HepG2 (cell line): ENCODE results near the gene SURF6. TPM values are rescaled to one million over a fixed set of nuclear protein-coding genes. Genes with fewer than 3 reads are reported as not detected.

Experiments used
- FOXK1 ChIP-seq: sonication (generic); formaldehyde crosslinking; IDR thresholded peaks from 2 replicates; pipeline ENCODE4 v1.4.0; 2020; ENCODE audit warnings: low read depth, missing genetic modification reagents, borderline replicate concordance
- KDM1A ChIP-seq: IDR thresholded peaks from 2 replicates; pipeline ENCODE4 v1.6.1; 2016; ENCODE audit warnings: missing compliant biosample characterization
- PHF5A ChIP-seq: IDR thresholded peaks from one replicate; pipeline ENCODE4 v1.6.1; 2018; ENCODE audit warnings: low read depth, missing genetic modification reagents; ENCODE audit not compliant: unreplicated experiment
- RFX5 ChIP-seq: IDR thresholded peaks from 2 replicates; pipeline ENCODE4 v1.6.1; 2011; ENCODE audit warnings: low read depth, low read length, improper control_type of control experiment
- SNAI1 ChIP-seq: sonication (generic); formaldehyde crosslinking; IDR thresholded peaks from 2 replicates; pipeline ENCODE4 v1.5.0; 2020; ENCODE audit warnings: mild to moderate bottlenecking, missing genetic modification reagents, borderline replicate concordance
- TGIF2 ChIP-seq: IDR thresholded peaks from 2 replicates; pipeline ENCODE4 v1.6.1; 2016; ENCODE audit warnings: control low read depth, missing compliant biosample characterization
- UBTF ChIP-seq: sonication (generic); formaldehyde crosslinking; IDR thresholded peaks from 2 replicates; pipeline ENCODE4 v1.4.0; 2020; ENCODE audit warnings: mild to moderate bottlenecking, missing genetic modification reagents
- ZNF354B ChIP-seq: sonication (generic); formaldehyde crosslinking; IDR thresholded peaks from 2 replicates; pipeline ENCODE4 v1.8.0; 2022; ENCODE audit warnings: mild to moderate bottlenecking, missing genetic modification reagents
- ZNF761 ChIP-seq: sonication (generic); formaldehyde crosslinking; conservative IDR thresholded peaks from 2 replicates; pipeline ENCODE4 v1.4.0; 2020; ENCODE audit warnings: mild to moderate bottlenecking, missing genetic modification reagents
- polyA plus RNA-seq, 8 experiments: library from polyadenylated mRNA; depleted of rRNA in 3 of 8; stranded (reverse) in 7 of 8; unstranded in 1 of 8; fragments of >200 nt; fragmentation: Illumina TruSeq in 4 of 8; extraction: Trizol in 4 of 8; gene quantifications; 2 replicates each; pipeline versions ENCODE4 v1.2.1 to v1.2.3, GENCODE V29; 2011 to 2016; ENCODE audit warnings: low read depth in 4 of 8, missing spikeins in 1 of 8, mixed read lengths in 1 of 8; ENCODE audit not compliant: insufficient read depth in 1 of 8
- total RNA-seq, 5 experiments: library from RNA; depleted of rRNA; stranded (reverse); fragments of >200 nt; fragmentation: Illumina TruSeq; extraction: Trizol; gene quantifications; 2 replicates each; pipeline ENCODE4 v1.2.3, GENCODE V29; 2016; ENCODE audit warnings: low read depth in 1 of 5
- TF ChIP-seq, protein P1 (sequence below): sonication (generic); formaldehyde crosslinking; conservative IDR thresholded peaks from 2 replicates; pipeline ENCODE4 v1.8.1; 2023; ENCODE audit warnings: missing genetic modification reagents
- TF ChIP-seq, protein P2 (sequence below): sonication (generic); formaldehyde crosslinking; IDR thresholded peaks from 2 replicates; pipeline ENCODE4 v1.9.0; 2021; ENCODE audit warnings: missing genetic modification reagents, mild to moderate bottlenecking, borderline replicate concordance
- TF ChIP-seq, protein P3 (sequence below): sonication (generic); formaldehyde crosslinking; IDR thresholded peaks from one replicate; pipeline ENCODE4 v1.5.1; 2020; ENCODE audit warnings: mild to moderate bottlenecking, missing genetic modification reagents; ENCODE audit errors: not compliant biosample characterization

SURF6 gene
- total and polyA plus RNA-seq, 2 of the 13 experiments (the other 11 are each of a cell fraction or from before 2014, with no cell fraction given) = 5.9 to 14.7 TPM

DNA sequence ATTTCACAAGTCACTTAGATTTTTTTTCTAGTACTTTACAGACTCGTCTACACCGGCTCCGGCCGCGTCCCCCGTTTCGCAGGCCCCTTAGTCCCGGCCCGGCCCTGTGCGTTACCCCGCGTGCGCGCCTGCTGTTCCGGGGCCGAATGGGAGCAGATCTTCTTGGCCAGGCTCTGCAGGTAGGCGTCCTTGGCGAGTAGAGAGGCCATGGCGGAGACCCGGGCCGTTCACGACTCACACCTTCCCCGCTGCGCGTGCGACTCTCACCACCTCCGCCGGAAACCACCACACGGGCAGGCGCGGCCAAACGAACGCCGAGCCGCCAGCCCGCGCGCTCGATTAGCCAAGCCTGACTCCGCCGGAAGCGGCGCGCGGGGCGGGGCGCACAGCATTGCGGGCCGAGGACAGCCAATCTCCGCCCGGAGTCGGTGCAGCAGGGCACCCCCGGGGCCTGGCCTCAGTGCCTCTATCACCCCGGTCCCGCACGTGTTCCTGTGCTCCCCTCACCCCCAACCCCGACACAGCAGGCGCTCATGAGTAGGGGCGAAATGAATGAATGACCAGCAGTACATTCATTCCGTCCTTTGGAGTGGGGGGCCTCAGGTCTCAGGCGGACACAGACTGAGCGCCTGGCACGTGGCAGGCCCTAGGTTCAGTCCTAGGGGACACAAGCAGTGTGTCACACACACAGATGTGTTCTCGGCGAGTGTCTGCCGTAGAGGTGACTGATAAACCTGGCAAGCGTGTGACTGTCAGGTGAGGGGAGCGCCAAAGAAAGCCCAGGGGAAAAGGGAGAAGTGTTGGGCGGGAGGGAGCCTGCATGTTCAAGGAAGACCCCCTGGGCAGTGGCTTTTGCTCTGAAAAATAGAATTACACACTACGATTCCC lies at the start of gene SURF6 (continued):
- peak; percentile 81 for TF ChIP-seq TGIF2 (CRISPR knock-in tag)
- TF ChIP-seq KDM1A = 0 out of 2 replicates have a peak, but pooled peaks have one; percentile 13
- no peak for TF ChIP-seq RFX5
- TF ChIP-seq, protein P1, sequence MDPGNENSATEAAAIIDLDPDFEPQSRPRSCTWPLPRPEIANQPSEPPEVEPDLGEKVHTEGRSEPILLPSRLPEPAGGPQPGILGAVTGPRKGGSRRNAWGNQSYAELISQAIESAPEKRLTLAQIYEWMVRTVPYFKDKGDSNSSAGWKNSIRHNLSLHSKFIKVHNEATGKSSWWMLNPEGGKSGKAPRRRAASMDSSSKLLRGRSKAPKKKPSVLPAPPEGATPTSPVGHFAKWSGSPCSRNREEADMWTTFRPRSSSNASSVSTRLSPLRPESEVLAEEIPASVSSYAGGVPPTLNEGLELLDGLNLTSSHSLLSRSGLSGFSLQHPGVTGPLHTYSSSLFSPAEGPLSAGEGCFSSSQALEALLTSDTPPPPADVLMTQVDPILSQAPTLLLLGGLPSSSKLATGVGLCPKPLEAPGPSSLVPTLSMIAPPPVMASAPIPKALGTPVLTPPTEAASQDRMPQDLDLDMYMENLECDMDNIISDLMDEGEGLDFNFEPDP (CRISPR knock-in tag) = no peak
- TF ChIP-seq, protein P2, sequence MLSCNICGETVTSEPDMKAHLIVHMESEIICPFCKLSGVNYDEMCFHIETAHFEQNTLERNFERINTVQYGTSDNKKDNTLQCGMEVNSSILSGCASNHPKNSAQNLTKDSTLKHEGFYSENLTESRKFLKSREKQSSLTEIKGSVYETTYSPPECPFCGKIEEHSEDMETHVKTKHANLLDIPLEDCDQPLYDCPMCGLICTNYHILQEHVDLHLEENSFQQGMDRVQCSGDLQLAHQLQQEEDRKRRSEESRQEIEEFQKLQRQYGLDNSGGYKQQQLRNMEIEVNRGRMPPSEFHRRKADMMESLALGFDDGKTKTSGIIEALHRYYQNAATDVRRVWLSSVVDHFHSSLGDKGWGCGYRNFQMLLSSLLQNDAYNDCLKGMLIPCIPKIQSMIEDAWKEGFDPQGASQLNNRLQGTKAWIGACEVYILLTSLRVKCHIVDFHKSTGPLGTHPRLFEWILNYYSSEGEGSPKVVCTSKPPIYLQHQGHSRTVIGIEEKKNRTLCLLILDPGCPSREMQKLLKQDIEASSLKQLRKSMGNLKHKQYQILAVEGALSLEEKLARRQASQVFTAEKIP (CRISPR knock-in tag) = no peak
- peak; percentile 68 for TF ChIP-seq UBTF (CRISPR knock-in tag)
- TF ChIP-seq FOXK1 (CRISPR knock-in tag) = peak; percentile 94
- peak; percentile 72 for TF ChIP-seq PHF5A (CRISPR knock-in tag)
- TF ChIP-seq, protein P3, sequence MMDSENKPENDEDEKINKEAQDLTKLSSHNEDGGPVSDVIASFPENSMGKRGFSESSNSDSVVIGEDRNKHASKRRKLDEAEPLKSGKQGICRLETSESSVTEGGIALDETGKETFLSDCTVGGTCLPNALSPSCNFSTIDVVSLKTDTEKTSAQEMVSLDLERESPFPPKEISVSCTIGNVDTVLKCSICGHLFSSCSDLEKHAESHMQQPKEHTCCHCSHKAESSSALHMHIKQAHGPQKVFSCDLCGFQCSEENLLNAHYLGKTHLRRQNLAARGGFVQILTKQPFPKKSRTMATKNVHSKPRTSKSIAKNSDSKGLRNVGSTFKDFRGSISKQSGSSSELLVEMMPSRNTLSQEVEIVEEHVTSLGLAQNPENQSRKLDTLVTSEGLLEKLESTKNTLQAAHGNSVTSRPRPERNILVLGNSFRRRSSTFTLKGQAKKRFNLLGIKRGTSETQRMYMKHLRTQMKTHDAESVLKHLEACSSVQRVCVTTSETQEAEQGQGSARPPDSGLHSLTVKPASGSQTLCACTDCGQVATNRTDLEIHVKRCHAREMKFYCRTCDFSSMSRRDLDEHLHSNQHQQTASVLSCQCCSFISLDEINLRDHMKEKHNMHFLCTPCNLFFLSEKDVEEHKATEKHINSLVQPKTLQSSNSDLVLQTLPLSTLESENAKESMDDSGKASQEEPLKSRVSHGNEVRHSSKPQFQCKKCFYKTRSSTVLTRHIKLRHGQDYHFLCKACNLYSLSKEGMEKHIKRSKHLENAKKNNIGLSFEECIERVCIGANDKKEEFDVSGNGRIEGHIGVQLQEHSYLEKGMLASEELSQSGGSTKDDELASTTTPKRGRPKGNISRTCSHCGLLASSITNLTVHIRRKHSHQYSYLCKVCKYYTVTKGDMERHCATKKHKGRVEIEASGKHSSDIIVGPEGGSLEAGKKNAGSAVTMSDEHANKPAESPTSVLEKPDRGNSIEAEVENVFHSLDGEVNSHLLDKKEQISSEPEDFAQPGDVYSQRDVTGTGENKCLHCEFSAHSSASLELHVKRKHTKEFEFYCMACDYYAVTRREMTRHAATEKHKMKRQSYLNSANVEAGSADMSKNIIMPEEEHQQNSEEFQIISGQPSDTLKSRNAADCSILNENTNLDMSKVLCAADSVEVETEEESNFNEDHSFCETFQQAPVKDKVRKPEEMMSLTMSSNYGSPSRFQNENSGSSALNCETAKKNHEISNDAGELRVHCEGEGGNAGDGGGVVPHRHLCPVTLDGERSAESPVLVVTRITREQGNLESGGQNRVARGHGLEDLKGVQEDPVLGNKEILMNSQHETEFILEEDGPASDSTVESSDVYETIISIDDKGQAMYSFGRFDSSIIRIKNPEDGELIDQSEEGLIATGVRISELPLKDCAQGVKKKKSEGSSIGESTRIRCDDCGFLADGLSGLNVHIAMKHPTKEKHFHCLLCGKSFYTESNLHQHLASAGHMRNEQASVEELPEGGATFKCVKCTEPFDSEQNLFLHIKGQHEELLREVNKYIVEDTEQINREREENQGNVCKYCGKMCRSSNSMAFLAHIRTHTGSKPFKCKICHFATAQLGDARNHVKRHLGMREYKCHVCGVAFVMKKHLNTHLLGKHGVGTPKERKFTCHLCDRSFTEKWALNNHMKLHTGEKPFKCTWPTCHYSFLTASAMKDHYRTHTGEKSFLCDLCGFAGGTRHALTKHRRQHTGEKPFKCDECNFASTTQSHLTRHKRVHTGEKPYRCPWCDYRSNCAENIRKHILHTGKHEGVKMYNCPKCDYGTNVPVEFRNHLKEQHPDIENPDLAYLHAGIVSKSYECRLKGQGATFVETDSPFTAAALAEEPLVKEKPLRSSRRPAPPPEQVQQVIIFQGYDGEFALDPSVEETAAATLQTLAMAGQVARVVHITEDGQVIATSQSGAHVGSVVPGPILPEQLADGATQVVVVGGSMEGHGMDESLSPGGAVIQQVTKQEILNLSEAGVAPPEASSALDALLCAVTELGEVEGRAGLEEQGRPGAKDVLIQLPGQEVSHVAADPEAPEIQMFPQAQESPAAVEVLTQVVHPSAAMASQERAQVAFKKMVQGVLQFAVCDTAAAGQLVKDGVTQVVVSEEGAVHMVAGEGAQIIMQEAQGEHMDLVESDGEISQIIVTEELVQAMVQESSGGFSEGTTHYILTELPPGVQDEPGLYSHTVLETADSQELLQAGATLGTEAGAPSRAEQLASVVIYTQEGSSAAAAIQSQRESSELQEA (CRISPR knock-in tag) = peak; percentile 75
- no peak for TF ChIP-seq ZNF354B
- 0 out of 2 replicates have a peak, but pooled peaks have one; percentile 85 for TF ChIP-seq SNAI1 (CRISPR knock-in tag)
- TF ChIP-seq ZNF761 (CRISPR knock-in tag) = peak; percentile 88; the same call in 1 of the 2 replicates
